HUES64 (cell line): ENCODE data around the gene MISP.

ENCODE experiments used
- H3K27ac ChIP-seq: 2 replicates; pipeline ENCODE4 v1.7.0; 2013; ENCODE audit warnings: low read depth, low read length, inconsistent platforms
- H3K27me3 ChIP-seq: 2 replicates; pipeline ENCODE4 v1.6.1; 2013; ENCODE audit warnings: mild to moderate bottlenecking, low read length; ENCODE audit not compliant: insufficient read depth
- H3K36me3 ChIP-seq: 2 replicates; pipeline ENCODE4 v1.6.1; 2013; ENCODE audit warnings: mild to moderate bottlenecking, low read length; ENCODE audit not compliant: insufficient read depth
- H3K4me1 ChIP-seq: 2 replicates; pipeline ENCODE4 v1.6.1; 2013; ENCODE audit warnings: mild to moderate bottlenecking, low read length, moderate library complexity; ENCODE audit not compliant: insufficient read depth
- H3K4me3 ChIP-seq: 2 replicates; pipeline ENCODE4 v1.5.1; 2013; ENCODE audit warnings: mild to moderate bottlenecking, low read length, moderate library complexity
- H3K9ac ChIP-seq: 2 replicates; pipeline ENCODE4 v1.6.1; 2013; ENCODE audit warnings: mild to moderate bottlenecking, low read depth, low read length
- H3K9me3 ChIP-seq: 2 replicates; pipeline ENCODE4 v1.6.1; 2013; ENCODE audit warnings: low read depth, low read length; ENCODE audit not compliant: insufficient read depth
- WGBS: fragments of 150-250, 120-280 bp; methylation state at CpG from one replicate; pipeline ENCODE4 v1.1.7; 2013; ENCODE audit warnings: missing lambda C conversion rate; 5-methylcytosine and 5-hydroxymethylcytosine counted together

The MISP gene

DNA sequence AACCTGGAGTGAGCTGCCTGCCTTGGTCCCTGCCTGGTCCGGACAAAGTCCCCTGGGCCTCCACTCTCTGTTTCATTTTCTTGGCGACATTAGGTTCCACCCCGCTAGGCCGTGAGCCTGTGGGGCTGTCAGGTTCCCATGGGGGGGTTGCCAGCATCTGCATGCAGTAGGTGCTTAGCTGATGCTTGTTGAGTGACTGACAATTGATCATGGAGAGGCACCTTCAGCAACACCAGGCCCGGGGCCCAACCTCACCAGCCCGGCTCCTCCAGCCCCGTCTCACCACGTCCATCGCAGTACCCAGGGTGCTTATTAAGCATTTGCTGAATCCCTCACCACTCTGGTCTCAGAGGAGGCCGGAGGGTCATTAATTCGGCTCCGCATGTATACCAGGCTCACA, 13.4 kb downstream of the MISP start:
- Histone ChIP-seq H3K4me3 (no peak overlapping the region), H3K9me3 (no peaks in the 10 kb centered on the region), H3K27me3 (no peaks in the 10 kb centered on the region), H3K4me1 (no peaks in the 10 kb centered on the region), H3K36me3 (no peaks in the 10 kb centered on the region), H3K27ac (no peak overlapping the region), H3K9ac (no peak overlapping the region)
- 93% methylated on average over 12 of the region's 12 CpGs for WGBS

DNA sequence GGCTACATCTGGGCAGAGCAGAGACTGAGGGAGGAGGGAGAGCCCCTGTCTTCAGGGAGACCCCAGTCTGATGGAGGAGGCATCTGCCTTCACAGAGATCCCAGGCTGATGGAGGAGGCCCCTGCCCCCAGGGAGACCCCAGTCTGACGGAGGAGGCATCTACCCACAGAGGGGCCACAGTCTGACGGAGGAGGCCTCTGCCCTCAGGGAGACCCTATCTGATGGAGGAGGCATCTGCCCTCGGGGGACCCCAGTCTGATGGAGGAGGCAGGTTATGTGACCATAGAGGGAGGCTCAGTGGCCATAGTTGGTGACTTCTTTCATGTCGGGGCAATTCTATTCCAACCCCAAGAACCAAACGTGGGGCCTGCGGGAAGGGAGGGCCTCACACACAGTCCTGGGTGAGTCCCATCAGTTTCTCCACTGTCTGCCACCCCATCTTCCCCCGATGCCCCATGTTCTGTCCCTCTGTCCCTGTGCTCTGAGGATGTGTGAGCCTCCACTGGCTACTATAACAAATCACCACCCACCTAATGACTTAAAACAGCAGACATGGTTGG, 14.3 kb downstream of the MISP start:
- Histone ChIP-seq H3K27me3 (no peaks in the 10 kb centered on the region), H3K9ac (no peak overlapping the region), H3K9me3 (no peaks in the 10 kb centered on the region), H3K36me3 (no peaks in the 10 kb centered on the region), H3K27ac (no peak overlapping the region), H3K4me1 (no peaks in the 10 kb centered on the region), H3K4me3 (no peak overlapping the region)
- WGBS, result 80% methylated on average over 7 of the region's 7 CpGs

DNA sequence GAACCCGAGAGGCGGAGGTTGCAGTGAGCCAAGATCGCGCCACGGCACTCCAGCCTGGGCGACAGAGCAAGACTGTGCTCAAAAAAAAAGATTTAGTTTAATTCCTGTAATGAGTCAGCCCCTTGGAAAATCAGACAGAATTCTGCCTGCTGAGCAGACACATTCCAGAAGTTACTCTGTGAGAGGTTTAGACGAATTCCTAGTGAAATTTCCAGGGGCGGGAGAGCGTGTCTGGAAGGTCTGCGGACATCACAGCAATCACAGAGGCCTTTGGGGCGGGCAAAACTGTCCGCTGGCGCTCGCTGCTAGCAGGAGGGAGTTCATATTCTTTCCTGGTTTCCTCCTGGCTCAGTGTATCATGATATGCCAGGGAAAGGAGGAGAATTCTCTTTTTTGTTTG, 17.5 kb downstream of the MISP start:
- no peaks in the 10 kb centered on the region for H3K9me3 ChIP-seq
- H3K9ac ChIP-seq, result no peak overlapping the region
- H3K36me3 ChIP-seq, result no peaks in the 10 kb centered on the region
- H3K27ac ChIP-seq, result no peak overlapping the region
- H3K4me3 ChIP-seq, result no peak overlapping the region
- H3K4me1 ChIP-seq, result no peaks in the 10 kb centered on the region
- no peaks in the 10 kb centered on the region for H3K27me3 ChIP-seq
- WGBS, result 87% methylated on average over 14 of the region's 14 CpGs

DNA sequence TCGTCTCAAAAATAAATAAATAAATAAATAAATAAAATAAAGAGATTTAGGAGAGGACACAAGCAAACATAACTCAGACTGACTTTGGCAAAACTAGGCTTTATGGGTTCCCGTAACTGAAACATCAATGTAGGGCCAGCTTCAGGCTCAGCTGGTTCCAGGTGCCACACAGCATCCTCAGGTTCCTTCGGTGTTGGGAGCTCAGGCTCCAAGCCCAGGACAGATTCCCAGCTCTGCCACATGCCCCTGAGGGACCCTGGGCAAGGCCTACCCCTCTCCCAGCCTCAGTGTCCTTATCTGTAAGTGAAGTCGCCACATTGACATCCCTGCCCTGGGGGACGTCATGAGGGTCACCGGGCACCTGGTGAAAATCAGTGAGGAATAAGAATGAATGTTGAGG, 18.7 kb downstream of the MISP start:
- no peak overlapping the region for H3K4me3 ChIP-seq
- H3K9me3 ChIP-seq, result no peaks in the 10 kb centered on the region
- WGBS, result 89% methylated on average over 5 of the region's 6 CpGs

DNA sequence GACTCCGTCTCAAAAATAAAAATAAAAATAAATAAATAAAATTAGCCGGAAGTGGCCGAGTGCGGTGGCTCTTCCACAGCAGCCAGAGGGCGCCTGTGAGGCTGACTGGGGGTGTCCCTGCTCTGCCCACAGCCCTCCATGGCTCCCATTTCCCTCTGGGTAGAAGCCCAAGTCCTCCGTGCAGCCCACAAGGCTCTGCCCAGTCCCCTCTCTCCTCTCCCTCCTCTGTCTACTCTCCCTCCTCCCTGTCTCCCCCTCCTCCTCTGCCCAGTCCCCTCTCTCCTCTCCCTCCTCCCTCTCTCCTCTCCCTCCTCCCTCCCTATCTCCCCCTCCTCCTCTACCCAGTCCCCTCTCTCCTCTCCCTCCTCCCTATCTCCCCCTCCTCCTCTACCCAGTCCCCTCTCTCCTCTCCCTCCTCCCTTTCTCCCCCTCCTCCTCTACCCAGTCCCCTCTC, 20.4 kb downstream of the MISP start:
- Histone ChIP-seq H3K9me3 (no peaks in the 10 kb centered on the region), H3K9ac (no peak overlapping the region), H3K27ac (no peak overlapping the region), H3K4me3 (no peak overlapping the region), H3K36me3 (no peaks in the 10 kb centered on the region), H3K27me3 (no peaks in the 10 kb centered on the region), H3K4me1 (no peaks in the 10 kb centered on the region)
- 65% methylated on average over 5 of the region's 6 CpGs for WGBS

More for the DNA sequence above, 18.7 kb downstream of the MISP start:
- Histone ChIP-seq H3K27ac (no peak overlapping the region), H3K27me3 (no peaks in the 10 kb centered on the region), H3K9ac (no peak overlapping the region), H3K4me1 (no peaks in the 10 kb centered on the region), H3K36me3 (no peaks in the 10 kb centered on the region)

DNA sequence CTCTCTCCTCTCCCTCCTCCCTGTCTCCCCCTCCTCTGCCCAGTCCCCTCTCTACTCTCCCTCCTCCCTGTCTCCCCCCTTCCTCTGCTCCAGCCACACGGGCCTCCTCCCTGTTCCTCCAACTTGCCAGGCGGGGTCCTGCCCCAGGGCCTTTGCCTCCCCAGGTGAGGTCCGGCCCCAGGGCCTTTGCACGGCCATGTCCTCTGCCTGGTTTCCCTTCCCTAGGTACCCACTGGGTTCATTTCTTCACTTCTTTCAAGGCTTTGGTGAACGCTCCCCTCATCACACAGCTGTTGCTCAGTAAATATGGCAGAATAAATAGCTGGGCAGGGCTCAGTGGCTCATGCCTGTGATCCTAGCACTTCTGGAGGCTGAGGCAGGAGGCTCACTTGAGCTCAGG, 21.2 kb downstream of the MISP start:
- Histone ChIP-seq H3K4me1 (no peaks in the 10 kb centered on the region), H3K4me3 (no peak overlapping the region), H3K36me3 (no peaks in the 10 kb centered on the region), H3K27me3 (no peaks in the 10 kb centered on the region), H3K9me3 (no peaks in the 10 kb centered on the region), H3K9ac (no peak overlapping the region), H3K27ac (no peak overlapping the region)
- WGBS, result 82% methylated on average over 5 of the region's 5 CpGs

DNA sequence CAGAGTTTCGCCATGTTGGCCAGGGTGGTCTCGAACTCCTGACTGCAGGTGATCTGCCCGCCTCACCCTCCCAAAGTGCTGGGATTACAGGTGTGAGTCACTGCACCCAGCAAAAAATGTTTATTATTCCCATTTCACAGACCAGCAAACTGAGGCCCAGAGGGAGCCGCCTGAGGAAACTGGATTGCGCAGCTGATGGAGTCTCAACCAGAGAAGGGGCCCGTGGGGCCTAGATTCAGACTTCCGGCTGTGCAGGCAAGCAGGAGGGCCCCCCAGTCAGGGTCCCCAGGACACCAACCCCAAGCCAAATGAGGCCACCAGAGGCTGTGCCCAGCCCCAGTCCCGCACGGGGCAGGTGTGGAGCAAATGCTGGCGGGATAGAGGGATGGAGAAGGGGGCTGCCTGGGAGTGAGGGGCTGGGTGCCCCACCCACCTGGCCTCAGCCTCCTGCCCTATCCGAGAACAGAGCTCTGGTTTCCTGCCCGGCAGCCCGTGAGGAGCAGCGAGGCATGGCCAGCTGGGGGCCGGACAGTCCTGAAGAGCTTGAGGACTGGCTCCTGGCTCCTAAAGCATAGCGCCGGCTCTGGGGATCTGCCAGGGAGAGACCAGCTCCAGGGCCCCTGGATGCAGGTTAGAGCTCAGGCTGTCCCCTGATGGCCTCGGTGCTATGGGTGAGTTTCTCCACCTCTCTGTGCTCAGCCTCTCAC, 22.0 kb downstream of the MISP start:
- no peak overlapping the region for H3K27ac ChIP-seq
- H3K9me3 ChIP-seq, result no peaks in the 10 kb centered on the region
- H3K4me3 ChIP-seq, result no peak overlapping the region
- H3K4me1 ChIP-seq, result no peaks in the 10 kb centered on the region
- no peaks in the 10 kb centered on the region for H3K36me3 ChIP-seq
- 75% methylated on average over 18 of the region's 18 CpGs for WGBS
- H3K27me3 ChIP-seq, result no peaks in the 10 kb centered on the region
- no peak overlapping the region for H3K9ac ChIP-seq

DNA sequence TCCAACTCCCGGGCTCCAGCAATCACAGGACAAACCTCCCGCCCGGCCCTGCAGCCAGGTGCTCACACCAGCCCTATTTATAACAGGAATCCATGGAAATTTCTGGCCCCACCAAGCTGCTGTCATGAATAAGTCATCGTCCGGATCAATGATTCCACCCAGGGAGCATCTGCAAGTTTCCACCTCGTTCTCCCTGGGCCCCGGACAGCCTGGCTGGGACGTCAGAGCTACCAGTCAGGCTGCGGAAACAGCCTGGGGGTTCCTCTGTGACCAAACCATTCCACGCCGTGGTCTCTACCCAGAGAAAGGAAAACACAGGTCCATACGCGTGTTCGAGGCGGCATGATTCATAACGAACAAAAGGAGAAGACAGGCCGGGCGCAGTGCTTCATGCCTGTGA, 25.6 kb downstream of the MISP start:
- Histone ChIP-seq H3K9me3 (no peaks in the 10 kb centered on the region), H3K4me1 (no peaks in the 10 kb centered on the region), H3K27ac (no peak overlapping the region), H3K9ac (no peak overlapping the region), H3K4me3 (no peak overlapping the region), H3K36me3 (no peaks in the 10 kb centered on the region), H3K27me3 (no peaks in the 10 kb centered on the region)
- 89% methylated on average over 18 of the region's 18 CpGs for WGBS

DNA sequence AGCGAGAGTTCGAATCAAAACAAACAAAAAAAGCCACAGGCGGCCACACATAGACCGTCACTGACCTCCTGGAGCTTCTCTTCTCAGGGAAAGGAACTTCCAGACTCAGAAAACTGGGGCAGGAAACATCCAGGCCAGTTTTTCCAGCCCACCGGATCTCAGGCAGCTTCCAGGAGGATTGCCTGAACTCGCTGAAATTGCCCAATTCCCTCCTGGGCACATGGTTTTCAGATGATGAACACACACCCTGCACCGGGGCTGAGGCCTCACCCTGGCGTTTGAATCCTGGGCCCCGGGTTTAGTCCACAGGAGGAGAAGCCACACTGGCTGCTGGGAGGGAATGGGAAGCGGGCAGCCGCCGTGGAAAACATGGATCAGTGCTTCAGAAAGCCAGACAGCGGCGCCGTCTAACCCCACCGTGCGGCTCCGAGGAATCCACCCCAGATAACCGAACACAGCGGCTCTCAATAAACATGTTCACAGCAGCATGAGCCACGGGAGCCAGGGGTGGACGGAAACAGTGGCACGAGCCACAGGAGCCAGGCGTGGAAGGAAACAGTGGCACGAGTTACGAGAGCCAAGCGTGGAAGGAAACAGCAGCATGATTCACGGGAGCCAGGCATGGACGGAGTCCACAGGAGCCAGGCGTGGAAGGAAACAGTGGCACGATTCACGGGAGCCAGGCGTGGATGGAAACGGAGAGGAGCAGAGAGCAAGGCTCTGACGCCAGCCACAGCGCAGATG, 28.2 kb downstream of the MISP start:
- Histone ChIP-seq H3K4me3 (no peak overlapping the region), H3K27me3 (no peaks in the 10 kb centered on the region), H3K36me3 (no peaks in the 10 kb centered on the region), H3K27ac (no peak overlapping the region), H3K4me1 (peaks cover 15% of the 10 kb centered on the region), H3K9me3 (no peaks in the 10 kb centered on the region), H3K9ac (no peak overlapping the region)
- 89% methylated on average over 36 of the region's 36 CpGs for WGBS

DNA sequence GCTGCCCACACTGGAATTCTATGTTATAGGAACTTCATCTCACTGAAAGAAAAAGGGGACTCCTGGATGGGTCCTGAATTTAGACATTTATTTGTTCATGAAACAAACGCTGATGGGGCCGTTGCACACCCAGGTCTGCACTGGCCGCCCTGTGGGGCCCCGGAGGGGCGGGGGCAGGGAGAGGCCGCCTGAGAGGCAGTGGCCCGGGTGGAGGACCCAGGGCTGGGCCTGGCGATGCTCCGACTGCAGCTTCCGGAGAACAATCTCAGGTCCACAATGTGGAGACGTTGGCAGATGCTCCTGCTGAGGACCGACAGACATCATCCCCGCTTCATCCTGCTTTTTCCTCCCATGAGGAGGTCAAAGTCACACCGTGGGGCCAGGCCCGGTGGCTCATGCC, 30.0 kb downstream of the MISP start:
- no peaks in the 10 kb centered on the region for H3K9me3 ChIP-seq
- no peak overlapping the region for H3K4me3 ChIP-seq
- H3K27me3 ChIP-seq, result no peaks in the 10 kb centered on the region
- no peak overlapping the region for H3K27ac ChIP-seq
- H3K36me3 ChIP-seq, result no peaks in the 10 kb centered on the region
- no peak overlapping the region for H3K9ac ChIP-seq
- 91% methylated on average over 15 of the region's 15 CpGs for WGBS
- peaks cover 15% of the 10 kb centered on the region for H3K4me1 ChIP-seq

DNA sequence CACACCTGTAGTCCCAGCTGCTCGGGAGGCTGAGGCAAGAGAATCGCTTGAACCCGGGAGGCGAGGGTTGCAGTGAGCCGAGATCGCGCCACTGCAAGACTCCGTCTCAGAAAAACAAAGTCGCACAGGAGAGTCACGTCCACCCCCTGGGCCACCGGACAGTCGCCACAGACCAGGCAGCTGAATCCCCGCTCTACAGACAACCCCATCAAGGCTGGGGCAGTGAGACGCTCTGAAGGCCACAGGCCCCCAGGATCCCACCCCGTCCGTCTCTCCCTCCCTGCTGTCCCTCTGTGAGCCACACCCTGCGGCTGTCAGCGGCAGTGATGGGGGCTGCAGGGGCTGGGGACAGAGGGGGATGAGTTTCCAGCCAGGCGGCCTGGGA, 30.9 kb downstream of the MISP start:
- peak overlapping the region; percentile 95 for H3K27ac ChIP-seq
- no peaks in the 10 kb centered on the region for H3K9me3 ChIP-seq
- H3K4me3 ChIP-seq, result peak overlapping the region; percentile 37
- 75% methylated on average over 17 of the region's 19 CpGs for WGBS
- no peaks in the 10 kb centered on the region for H3K36me3 ChIP-seq
- no peaks in the 10 kb centered on the region for H3K27me3 ChIP-seq
- H3K9ac ChIP-seq, result peak overlapping the region; percentile 72
- H3K4me1 ChIP-seq, result peaks cover 15% of the 10 kb centered on the region
